K562 (cell line): ENCODE data around the gene GCSAM. TPM values are rescaled to one million over a fixed set of nuclear protein-coding genes. Genes with fewer than 3 reads are reported as not detected.

ENCODE experiments used
- ATAC-seq: fragments of 200-7000 bp; cut with Tn5 transposase; 3 replicates; pipeline ENCODE4 v1.9.1; 2020; ENCODE audit warnings: moderate library complexity
- BruUV-seq: library from RNA; stranded (reverse); fragments of 400-500 nt; replicated peaks from 2 replicates; lab custom pipeline; 2021; lab: Mats Ljungman, UMichigan
- CTCF ChIA-PET: fragments of 300-600 bp; formaldehyde crosslinking; extraction: SDS; loops from one replicate; lab custom pipeline; 2021; ENCODE audit warnings: low intra/inter-chr PET ratio; lab: Yijun Ruan, JAX
- POLR2A ChIA-PET: fragments of 300-600, 350-650 bp; sonication (Branson Sonifier 250); formaldehyde crosslinking; extraction: SDS; loops from one replicate; lab custom pipeline; 2021; ENCODE audit warnings: antibody characterized with exemption, inconsistent platforms; lab: Yijun Ruan, JAX
- DNase-seq, 4 experiments: peaks; one replicate each; pipeline versions ENCODE4 v3.0.0 to v3.0.0-alpha.2; 2011 to 2018; ENCODE audit warnings: low spot score in 3 of 4, mixed read lengths in 3 of 4; ENCODE audit errors: extremely low read depth in 1 of 4
- FAIRE-seq: peaks from 2 replicates; lab custom pipeline; 2011; peaks lifted over from hg19 to GRCh38; lab: Jason Lieb, UNC
- H2AFZ ChIP-seq: 2 replicates; pipeline ENCODE4 v1.6.0; 2011; ENCODE audit warnings: low read depth, low read length, control low read depth, inconsistent platforms
- H3K27ac ChIP-seq: fragments of 200-600 bp; 3 replicates; pipeline ENCODE4 v1.8.0; 2011; ENCODE audit warnings: low read depth, mild to moderate bottlenecking, control low read depth, inconsistent platforms, low read length, moderate library complexity, mixed read lengths; ENCODE audit errors: extremely low read depth
- H3K27me3 ChIP-seq, 2 experiments: fragments of 300-600 bp in 1 of 2; 2 replicates in 1 of 2; 3 replicates in 1 of 2; pipeline versions ENCODE4 v1.6.0 to v1.8.0; 2011; ENCODE audit warnings: inconsistent platforms in 2 of 2, low read length in 2 of 2, mild to moderate bottlenecking in 1 of 2, mixed read lengths in 1 of 2, moderate library complexity in 1 of 2; ENCODE audit not compliant: control insufficient read depth in 2 of 2, insufficient read depth in 2 of 2
- H3K36me3 ChIP-seq: fragments of 300-600 bp; 3 replicates; pipeline ENCODE4 v1.8.0; 2011; ENCODE audit warnings: mild to moderate bottlenecking, low read length, inconsistent platforms; ENCODE audit not compliant: control insufficient read depth, insufficient read depth
- H3K4me1 ChIP-seq, 2 experiments: fragments of 200-600 bp in 1 of 2; replicated peaks in 1 of 2; 2 replicates in 1 of 2; 3 replicates in 1 of 2; pipeline versions ENCODE4 v1.5.1 to v1.8.0; 2011; ENCODE audit warnings: inconsistent platforms in 2 of 2, low read length in 2 of 2, mild to moderate bottlenecking in 1 of 2, mixed read lengths in 1 of 2, moderate library complexity in 1 of 2; ENCODE audit not compliant: control insufficient read depth in 2 of 2, insufficient read depth in 2 of 2
- H3K4me2 ChIP-seq: 2 replicates; pipeline ENCODE4 v1.6.1; 2011; ENCODE audit warnings: low read length, control low read depth, inconsistent platforms, mixed read lengths; ENCODE audit not compliant: insufficient read depth
- H3K4me3 ChIP-seq: fragments of 200-600 bp; sonication (generic), shearing (Covaris generic); 2 replicates; pipeline ENCODE4 v1.5.1; 2016; ENCODE audit warnings: control low read depth, inconsistent platforms
- H3K79me2 ChIP-seq: fragments of 200-600 bp; 3 replicates; pipeline ENCODE4 v1.8.0; 2011; ENCODE audit warnings: low read length, inconsistent platforms; ENCODE audit not compliant: control insufficient read depth, insufficient read depth
- H3K9ac ChIP-seq, 2 experiments: 2 replicates each; pipeline versions ENCODE4 v1.6.0 to v1.6.1; 2011; ENCODE audit warnings: low read depth in 2 of 2, low read length in 2 of 2, control low read depth in 1 of 2, inconsistent platforms in 1 of 2, mild to moderate bottlenecking in 1 of 2, mixed read lengths in 1 of 2; ENCODE audit not compliant: insufficient read depth in 1 of 2
- H3K9me1 ChIP-seq: one replicate; pipeline ENCODE4 v1.6.0; 2011; ENCODE audit warnings: inconsistent platforms, mild to moderate bottlenecking, low read length, moderate library complexity; ENCODE audit not compliant: control insufficient read depth, insufficient read depth
- H3K9me3 ChIP-seq: replicated peaks from 2 replicates; pipeline ENCODE4 v1.5.1; 2011; ENCODE audit warnings: low read depth, low read length, inconsistent platforms; ENCODE audit not compliant: control insufficient read depth, insufficient read depth
- H4K20me1 ChIP-seq: replicated peaks from 2 replicates; pipeline ENCODE4 v1.6.1; 2011; ENCODE audit warnings: low read length, inconsistent platforms, mixed read lengths; ENCODE audit not compliant: control insufficient read depth, insufficient read depth
- ASH1L ChIP-seq: fragments of 450-650 bp; IDR thresholded peaks from 2 replicates; pipeline ENCODE4 v1.6.1; 2018; ENCODE audit warnings: borderline replicate concordance, mild to moderate bottlenecking, low read depth; ENCODE audit not compliant: partially characterized antibody
- BRF1 ChIP-seq: IDR thresholded peaks from 3 replicates; pipeline ENCODE4 v1.6.1; 2011; ENCODE audit warnings: borderline replicate concordance, mild to moderate bottlenecking; ENCODE audit not compliant: insufficient read length; ENCODE audit errors: extremely low read depth
- CREB1 ChIP-seq, 2 experiments: sonication (generic) in 1 of 2; formaldehyde crosslinking in 1 of 2; IDR thresholded peaks; 2 replicates each; pipeline versions ENCODE4 v1.6.1 to v1.8.0; 2012 to 2022; ENCODE audit warnings: inconsistent platforms in 1 of 2, mild to moderate bottlenecking in 1 of 2, missing genetic modification reagents in 1 of 2, moderate library complexity in 1 of 2
- HMG20A ChIP-seq: fragments of 450-650 bp; formaldehyde crosslinking; conservative IDR thresholded peaks from 2 replicates; pipeline ENCODE4 v1.4.0; 2020; ENCODE audit warnings: mild to moderate bottlenecking, mixed read lengths
- PURB ChIP-seq: sonication (generic); formaldehyde crosslinking; IDR thresholded peaks from 2 replicates; pipeline ENCODE4 v1.9.0; 2021; ENCODE audit warnings: low read depth, mild to moderate bottlenecking, missing genetic modification reagents
- RBM39 ChIP-seq: fragments of 200-400 bp; formaldehyde crosslinking; optimal IDR thresholded peaks from 2 replicates; pipeline ENCODE3; 2018; ENCODE audit warnings: low read depth, low read length
- XRCC3 ChIP-seq: fragments of 450-650 bp; IDR thresholded peaks from 2 replicates; pipeline ENCODE4 v1.6.1; 2017; ENCODE audit warnings: mild to moderate bottlenecking, moderate library complexity
- ZKSCAN1 ChIP-seq: fragments of 150-350 bp; IDR thresholded peaks from 2 replicates; pipeline ENCODE4 v1.6.1; 2016; ENCODE audit warnings: low read depth, low read length
- ZNF212 ChIP-seq: fragments of 450-650 bp; formaldehyde crosslinking; IDR thresholded peaks from 2 replicates; pipeline ENCODE4 v1.4.0; 2020; ENCODE audit warnings: mild to moderate bottlenecking
- ZNF280B ChIP-seq: fragments of 250-450 bp; sonication (Bioruptor Pico); IDR thresholded peaks from 2 replicates; pipeline ENCODE4 v1.5.1; 2021; ENCODE audit warnings: mild to moderate bottlenecking
- ZNF408 ChIP-seq: fragments of 250-450 bp; sonication (Bioruptor Pico); IDR thresholded peaks from 2 replicates; pipeline ENCODE4 v1.4.0; 2020; ENCODE audit warnings: low read depth, mild to moderate bottlenecking, moderate library complexity
- ZNF639 ChIP-seq, 2 experiments: fragments of 200-800 bp in 1 of 2; sonication (Bioruptor generic) in 1 of 2; sonication (generic) in 1 of 2; formaldehyde crosslinking in 1 of 2; IDR thresholded peaks in 1 of 2; conservative IDR thresholded peaks in 1 of 2; 2 replicates each; pipeline versions ENCODE4 v1.5.0 to v1.6.1; 2016 to 2020; ENCODE audit warnings: missing compliant biosample characterization in 1 of 2, missing genetic modification characterization in 1 of 2, missing genetic modification reagents in 1 of 2
- WGBS: fragments of 100-300 bp; shearing (Covaris generic); methylation state at CpG from one replicate; pipeline ENCODE4 v1.1.6; 2016; ENCODE audit warnings: low coverage, mixed read lengths; ENCODE audit not compliant: insufficient coverage; ENCODE audit errors: missing lambda C conversion rate; 5-methylcytosine and 5-hydroxymethylcytosine counted together
- in situ Hi-C: fragments of 300-500 bp; cut with MboI; formaldehyde crosslinking; loops from 4 replicates; pipeline ENCODE4 v1.15.0; 2018; ENCODE audit warnings: inconsistent platforms, mixed read lengths
- intact Hi-C: fragments of 100-400 bp; cut with micrococcal nuclease; formaldehyde crosslinking; loops from 2 replicates; pipeline ENCODE4 v1.14.2; 2022
- polyA plus RNA-seq, 8 experiments: library from polyadenylated mRNA; depleted of rRNA in 4 of 8; stranded (reverse) in 5 of 8; unstranded in 3 of 8; fragments of >200 nt; fragmentation: Nextera tagmentation in 2 of 8; fragmentation: Illumina TruSeq in 1 of 8; extraction: Ambion mirVana in 2 of 8; extraction: Trizol in 1 of 8; gene quantifications; 2 replicates each; pipeline versions ENCODE4 v1.2.1 to v1.2.3, GENCODE V29; 2011 to 2014; ENCODE audit warnings: inconsistent platforms in 1 of 8, missing spikeins in 1 of 8
- total RNA-seq, 7 experiments: library from RNA; depleted of rRNA in 6 of 7; stranded (reverse); fragments of >200 nt in 6 of 7; fragmentation: Illumina TruSeq in 2 of 7; extraction: Trizol in 2 of 7; gene quantifications; 2 replicates each; pipeline versions ENCODE4 v1.2.1 to v1.2.3, GENCODE V29; 2011 to 2021; ENCODE audit warnings: low replicate concordance in 1 of 7

Gene GCSAM
- total and polyA plus RNA-seq, 9 of the 15 experiments (the other 6 are each of a cell fraction or from before 2014, with no cell fraction given) = 0.10 TPM; not detected in 8

GRCh38 chr3:112131111-112131510 is 1.9 kb downstream of the GCSAM start:
- Histone ChIP-seq H3K9me3 (no peaks in the 10 kb centered on the region), H3K4me3 (no peak overlapping the region), H3K36me3 (no peaks in the 10 kb centered on the region), H3K9ac (no peak overlapping the region), H2AFZ (no peak overlapping the region), H3K27me3 (no peaks in the 10 kb centered on the region), H3K79me2 (no peaks in the 10 kb centered on the region), H3K4me2 (no peak overlapping the region), H4K20me1 (no peaks in the 10 kb centered on the region), H3K9me1 (no peaks in the 10 kb centered on the region), H3K4me1 (peaks cover 0 to 7% of the 10 kb centered on the region in 2 experiments; a peak in 1 of 5 replicates), H3K27ac (no peak overlapping the region)
- ChIA-PET CTCF (no interaction called here), POLR2A (no interaction called here)
- WGBS = 28% methylated on average over 3 of the region's 3 CpGs
- FAIRE-seq (no peak), ATAC-seq (no peak), DNase-seq (no peak)
- intact Hi-C loops = loop anchor here (10.0 kb wide), 1 partner anchor 144 kb away; no protein-coding TSS in a partner anchor
- in situ Hi-C loops = no loop called here
- no TSS peak for BruUV-seq
- TF ChIP-seq ZNF280B (no peak), RBM39 (no peak), ZNF212 (no peak), BRF1 (no peak), ZNF639 (CRISPR knock-in tag; conservative IDR thresholded peaks at IDR 0.05 in 1 of 2, IDR thresholded peaks at IDR 0.05 in 1 of 2) (no peak), ZKSCAN1 (no peak), ASH1L (no peak), XRCC3 (no peak), HMG20A (no peak), PURB (CRISPR knock-in tag) (no peak), CREB1 (IDR thresholded peaks at IDR 0.05) (no peak), CREB1 (CRISPR knock-in tag; IDR thresholded peaks at IDR 0.05) (no peak), ZNF408 (CRISPR knock-in tag) (no peak)
